DOHH2 (cell line): Measurements from ENCODE around the gene GMPR2.

Experiments used
- CTCF ChIP-seq: fragments of 200-600 bp; sonication (generic); IDR thresholded peaks from one replicate; pipeline ENCODE4 v1.5.1; 2014; ENCODE audit warnings: antibody characterized with exemption, mild to moderate bottlenecking, low read depth, low read length; ENCODE audit not compliant: poor library complexity, severe bottlenecking
- EZH2phosphoT487 ChIP-seq: fragments of 200-600 bp; sonication (generic); IDR thresholded peaks from 2 replicates; pipeline ENCODE4 v1.6.1; 2017; ENCODE audit warnings: borderline replicate concordance, mild to moderate bottlenecking, antibody characterized with exemption, low read length, moderate library complexity, mixed read lengths

GRCh38 chr14:24187539-24187915 is 45.2 kb upstream of the GMPR2 start:
- no peak for TF ChIP-seq CTCF
- no peak for TF ChIP-seq EZH2phosphoT487
